IMR-90 (cell line): ENCODE data around the gene FAM204A.

Experiments used
- BHLHE40 ChIP-seq: fragments of 150-350 bp; IDR thresholded peaks from 2 replicates; pipeline ENCODE4 v1.6.1; 2016; ENCODE audit warnings: mild to moderate bottlenecking, low read depth, low read length
- CHD1 ChIP-seq: IDR thresholded peaks from 2 replicates; pipeline ENCODE4 v1.6.1; 2012; ENCODE audit warnings: low read depth, low read length, improper control_type of control experiment
- CTCF ChIP-seq: conservative IDR thresholded peaks from 2 replicates; pipeline ENCODE4 v1.5.1; 2012; ENCODE audit warnings: mild to moderate bottlenecking, low read depth, low read length, improper control_type of control experiment
- POLR2A ChIP-seq: IDR thresholded peaks from 2 replicates; pipeline ENCODE4 v1.6.1; 2012; ENCODE audit warnings: mild to moderate bottlenecking, low read depth, low read length
- SMC3 ChIP-seq: fragments of 150-350 bp; IDR thresholded peaks from 2 replicates; pipeline ENCODE4 v1.6.1; 2016; ENCODE audit warnings: low read depth, mild to moderate bottlenecking, antibody characterized with exemption, low read length, moderate library complexity

GRCh38 chr10:118370499-118370898 lies 28.4 kb upstream of the FAM204A start:
- TF ChIP-seq CTCF (no peak), SMC3 (no peak), POLR2A (no peak), BHLHE40 (no peak), CHD1 (no peak)
